OCI-LY7 (cell line): ENCODE measurements around the gene WNT7B. TPM values are rescaled to one million over a fixed set of nuclear protein-coding genes. Genes with fewer than 3 reads are reported as not detected.

Experiments
- BruUV-seq: library from RNA; stranded (reverse); fragments of 400-500 nt; replicated peaks from 2 replicates; lab custom pipeline; 2021; lab: Mats Ljungman, UMichigan
- CTCF ChIA-PET: fragments of 300-600 bp; sonication (Branson Sonifier 250); formaldehyde crosslinking; loops from one replicate; lab custom pipeline; 2022; ENCODE audit warnings: antibody characterized with exemption; ENCODE audit not compliant: unreplicated experiment; lab: Charles Lee
- POLR2A ChIA-PET: fragments of 300-600 bp; sonication (Branson Sonifier 250); formaldehyde crosslinking; loops from one replicate; lab custom pipeline; 2022; ENCODE audit warnings: antibody characterized with exemption; lab: Charles Lee
- DNase-seq: peaks from one replicate; pipeline ENCODE4 v3.0.0-alpha.2; 2015; ENCODE audit warnings: low spot score
- H2AFZ ChIP-seq: fragments of 200-600 bp; sonication (generic), shearing (Covaris generic); 2 replicates; pipeline ENCODE4 v1.6.1; 2014; ENCODE audit warnings: mild to moderate bottlenecking, antibody characterized with exemption, low read length, moderate library complexity
- H3K27ac ChIP-seq: fragments of 200-600 bp; sonication (generic); 2 replicates; pipeline ENCODE4 v1.5.1; 2014; ENCODE audit warnings: mixed run types, low read depth, mild to moderate bottlenecking, moderate library complexity, low read length, inconsistent platforms; ENCODE audit not compliant: poor library complexity, severe bottlenecking
- H3K36me3 ChIP-seq: fragments of 200-600 bp; sonication (generic); 2 replicates; pipeline ENCODE4 v1.6.1; 2014; ENCODE audit warnings: mild to moderate bottlenecking, antibody characterized with exemption, low read length, moderate library complexity, mixed read lengths; ENCODE audit not compliant: insufficient read depth
- H3K4me1 ChIP-seq: fragments of 200-600 bp; sonication (generic); 2 replicates; pipeline ENCODE4 v1.5.1; 2014; ENCODE audit warnings: mild to moderate bottlenecking, low read length; ENCODE audit not compliant: insufficient read depth, poor library complexity, severe bottlenecking
- H3K4me2 ChIP-seq: fragments of 200-600 bp; sonication (generic); 2 replicates; pipeline ENCODE4 v1.6.1; 2014; ENCODE audit warnings: mild to moderate bottlenecking, low read length
- H3K4me3 ChIP-seq: fragments of 200-600 bp; sonication (generic); 2 replicates; pipeline ENCODE4 v1.5.1; 2014; ENCODE audit warnings: mild to moderate bottlenecking, low read depth, low read length; ENCODE audit not compliant: poor library complexity, severe bottlenecking
- H3K79me2 ChIP-seq: fragments of 200-600 bp; sonication (generic); 2 replicates; pipeline ENCODE4 v1.6.1; 2016; ENCODE audit warnings: low read depth, mild to moderate bottlenecking, low read length, moderate library complexity, mixed read lengths; ENCODE audit not compliant: insufficient read depth
- H3K9me2 ChIP-seq: fragments of 200-600 bp; sonication (generic); 2 replicates; pipeline ENCODE4 v1.6.1; 2016; ENCODE audit warnings: mild to moderate bottlenecking, low read length, mixed read lengths; ENCODE audit not compliant: insufficient read depth
- H3K9me3 ChIP-seq: fragments of 200-600 bp; sonication (generic); 2 replicates; pipeline ENCODE4 v1.6.1; 2014; ENCODE audit warnings: mild to moderate bottlenecking, mixed run types, low read length, mixed read lengths
- H4K20me1 ChIP-seq: fragments of 200-600 bp; sonication (generic); 2 replicates; pipeline ENCODE4 v1.6.1; 2014; ENCODE audit warnings: mild to moderate bottlenecking, antibody characterized with exemption, low read length, moderate library complexity, mixed read lengths; ENCODE audit not compliant: insufficient read depth
- EZH2phosphoT487 ChIP-seq: fragments of 200-600 bp; sonication (generic); IDR thresholded peaks from 2 replicates; pipeline ENCODE4 v1.6.1; 2018; ENCODE audit warnings: low read depth, borderline replicate concordance, mild to moderate bottlenecking, mixed run types, antibody characterized with exemption, low read length, moderate library complexity, mixed read lengths
- intact Hi-C: fragments of 100-400 bp; cut with micrococcal nuclease; formaldehyde crosslinking; loops from one replicate; pipeline ENCODE4 v1.10.0; 2022; ENCODE audit not compliant: unreplicated experiment
- total RNA-seq, 2 experiments: library from RNA; depleted of rRNA in 1 of 2; stranded (reverse); fragments of >200 nt in 1 of 2; shearing (Covaris generic) in 1 of 2; gene quantifications; 2 replicates each; pipeline ENCODE4 v1.2.3, GENCODE V29; 2014 to 2022
- TF ChIP-seq, protein P1 (sequence below): fragments of 200-600 bp; sonication (generic); conservative IDR thresholded peaks from 2 replicates; pipeline ENCODE4 v1.5.1; 2014; ENCODE audit warnings: mild to moderate bottlenecking, antibody characterized with exemption, low read length, moderate library complexity, mixed read lengths

WNT7B gene
- total RNA-seq, 2 experiments from 2014 or later = not detected

DNA sequence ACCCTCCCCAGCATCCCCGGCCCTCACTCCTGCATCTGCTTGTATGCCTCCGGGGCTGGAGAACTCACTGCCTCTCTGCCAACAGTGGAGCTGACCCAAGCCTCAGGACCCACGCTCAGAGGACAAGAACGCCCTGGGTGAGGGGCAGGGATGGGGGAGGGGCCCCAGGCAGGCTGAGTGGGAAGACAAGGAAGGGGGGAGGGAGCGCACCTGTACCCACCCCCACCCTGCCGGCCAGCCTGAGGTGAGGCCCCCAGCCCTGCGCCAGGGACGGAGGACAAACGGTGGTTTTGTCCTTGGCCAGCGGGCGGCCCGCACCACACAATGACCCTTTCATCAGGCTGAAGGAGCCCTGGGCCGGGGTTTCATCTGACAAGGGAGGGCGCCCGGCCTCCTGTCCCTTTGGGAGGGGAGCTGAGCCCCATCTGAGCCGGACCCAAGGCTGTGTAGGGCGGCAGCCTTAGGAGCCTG, 10.0 kb downstream of the WNT7B start:
- Histone ChIP-seq H3K27ac (no peak overlapping the region), H3K9me3 (no peaks in the 10 kb centered on the region), H3K79me2 (no peaks in the 10 kb centered on the region), H3K36me3 (no peaks in the 10 kb centered on the region), H3K4me3 (no peak overlapping the region), H3K9me2 (no peaks in the 10 kb centered on the region), H4K20me1 (no peaks in the 10 kb centered on the region), H3K4me2 (no peak overlapping the region), H3K4me1 (no peaks in the 10 kb centered on the region), H2AFZ (no peak overlapping the region)
- ChIA-PET POLR2A (no interaction called here), CTCF (no interaction called here)
- DNase-seq = no peak
- no peak for TF ChIP-seq EZH2phosphoT487
- TF ChIP-seq, protein P1, sequence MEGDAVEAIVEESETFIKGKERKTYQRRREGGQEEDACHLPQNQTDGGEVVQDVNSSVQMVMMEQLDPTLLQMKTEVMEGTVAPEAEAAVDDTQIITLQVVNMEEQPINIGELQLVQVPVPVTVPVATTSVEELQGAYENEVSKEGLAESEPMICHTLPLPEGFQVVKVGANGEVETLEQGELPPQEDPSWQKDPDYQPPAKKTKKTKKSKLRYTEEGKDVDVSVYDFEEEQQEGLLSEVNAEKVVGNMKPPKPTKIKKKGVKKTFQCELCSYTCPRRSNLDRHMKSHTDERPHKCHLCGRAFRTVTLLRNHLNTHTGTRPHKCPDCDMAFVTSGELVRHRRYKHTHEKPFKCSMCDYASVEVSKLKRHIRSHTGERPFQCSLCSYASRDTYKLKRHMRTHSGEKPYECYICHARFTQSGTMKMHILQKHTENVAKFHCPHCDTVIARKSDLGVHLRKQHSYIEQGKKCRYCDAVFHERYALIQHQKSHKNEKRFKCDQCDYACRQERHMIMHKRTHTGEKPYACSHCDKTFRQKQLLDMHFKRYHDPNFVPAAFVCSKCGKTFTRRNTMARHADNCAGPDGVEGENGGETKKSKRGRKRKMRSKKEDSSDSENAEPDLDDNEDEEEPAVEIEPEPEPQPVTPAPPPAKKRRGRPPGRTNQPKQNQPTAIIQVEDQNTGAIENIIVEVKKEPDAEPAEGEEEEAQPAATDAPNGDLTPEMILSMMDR = no peak
- no TSS peak for BruUV-seq
- intact Hi-C loops = no loop called here

DNA sequence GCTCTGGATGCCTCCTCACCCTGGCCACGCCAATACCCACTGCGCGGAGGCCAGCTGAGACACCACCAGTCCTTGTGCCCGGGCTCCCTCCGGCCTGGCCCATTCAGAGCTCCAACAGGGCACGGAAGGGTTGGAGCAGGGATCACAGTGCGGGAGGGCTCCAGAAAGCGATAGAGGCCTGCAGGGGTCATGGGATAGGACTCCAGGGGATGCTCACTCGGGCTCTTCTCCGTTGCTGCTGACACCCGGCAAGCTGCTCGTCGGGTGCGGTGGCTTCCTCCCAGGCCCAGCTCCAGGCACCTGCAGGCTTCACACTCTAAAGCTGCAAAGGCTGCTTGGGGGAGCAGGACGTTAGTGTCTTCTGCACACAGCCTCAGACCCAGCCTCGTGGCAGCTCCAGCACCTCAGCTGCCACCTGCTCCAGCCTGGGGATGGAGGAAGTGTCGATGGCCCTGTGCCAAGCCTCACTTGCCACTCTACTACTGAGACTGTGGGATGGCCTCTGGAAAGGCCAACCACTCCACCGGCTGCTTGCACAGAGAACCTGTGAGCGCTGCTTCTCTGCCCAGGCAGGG, 10.6 kb downstream of the WNT7B start:
- no peaks in the 10 kb centered on the region for H3K9me2 ChIP-seq
- ChIA-PET CTCF (no interaction called here), POLR2A (no interaction called here)
- H4K20me1 ChIP-seq = no peaks in the 10 kb centered on the region
- TF ChIP-seq EZH2phosphoT487 = no peak
- TF ChIP-seq, protein P1 = no peak
- BruUV-seq = no TSS peak
- no peak overlapping the region for H2AFZ ChIP-seq
- no peaks in the 10 kb centered on the region for H3K79me2 ChIP-seq
- no peaks in the 10 kb centered on the region for H3K9me3 ChIP-seq
- intact Hi-C loops = no loop called here
- H3K4me1 ChIP-seq = no peaks in the 10 kb centered on the region
- H3K36me3 ChIP-seq = no peaks in the 10 kb centered on the region
- H3K27ac ChIP-seq = no peak overlapping the region
- DNase-seq = no peak
- no peak overlapping the region for H3K4me2 ChIP-seq
- no peak overlapping the region for H3K4me3 ChIP-seq

DNA sequence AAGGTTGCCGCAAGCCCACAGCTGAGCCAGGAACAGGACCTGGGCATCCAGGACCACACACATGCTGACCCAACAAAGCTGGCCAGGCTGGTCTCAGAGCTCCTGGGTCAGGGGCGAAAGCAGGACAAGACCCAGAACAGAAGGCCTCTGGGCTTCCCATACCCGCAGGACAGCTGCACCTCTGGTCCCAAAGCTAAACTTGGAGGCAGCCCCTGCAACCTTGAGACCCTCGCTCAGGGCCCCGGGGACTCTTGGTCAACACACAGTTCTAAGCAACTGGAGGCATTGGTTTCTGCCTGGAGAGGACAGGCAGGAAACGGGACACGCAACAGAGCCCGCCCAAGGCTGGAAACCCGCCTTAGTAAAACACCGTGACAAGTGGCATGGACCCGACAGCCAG, 11.4 kb downstream of the WNT7B start:
- no peak for TF ChIP-seq EZH2phosphoT487
- TF ChIP-seq, protein P1 = no peak
- no peaks in the 10 kb centered on the region for H3K79me2 ChIP-seq
- CTCF ChIA-PET = no interaction called here

More for the DNA sequence above, 11.4 kb downstream of the WNT7B start:
- no peak for DNase-seq
- Histone ChIP-seq H3K27ac (no peak overlapping the region), H2AFZ (no peak overlapping the region), H3K4me2 (no peak overlapping the region), H3K4me1 (no peaks in the 10 kb centered on the region), H3K9me2 (no peaks in the 10 kb centered on the region), H3K36me3 (no peaks in the 10 kb centered on the region), H4K20me1 (no peaks in the 10 kb centered on the region), H3K9me3 (no peaks in the 10 kb centered on the region), H3K4me3 (no peak overlapping the region)
- intact Hi-C loops = no loop called here
- POLR2A ChIA-PET = no interaction called here
- no TSS peak for BruUV-seq
